ENCODE measurements around the gene NBL1.

Gene NBL1

DNA sequence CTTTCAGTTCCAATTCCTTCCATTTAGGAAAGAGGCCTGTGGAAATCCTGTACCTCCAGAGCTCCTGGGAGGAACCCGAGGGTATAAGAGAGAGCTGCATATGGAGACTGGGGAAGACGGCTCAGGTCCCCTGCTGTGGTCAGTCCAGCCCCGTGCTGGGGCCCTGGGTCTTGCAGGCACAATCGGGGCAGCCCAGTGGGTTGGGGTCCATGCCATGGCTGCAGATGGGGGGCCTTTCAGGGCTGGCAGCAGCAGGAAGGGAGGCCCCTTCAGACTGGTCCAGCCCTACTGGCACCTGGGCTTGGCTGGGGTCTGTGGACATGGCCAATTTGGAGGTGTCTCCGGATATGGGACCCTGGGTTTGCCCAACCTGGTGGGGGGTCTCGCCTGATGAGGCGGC lies 38.8 kb downstream of the NBL1 start:
- ChIA-PET CTCF (interaction anchor here (0.9 to 2.7 kb wide), 2 partner anchors 21 to 22 kb away, joined by 5 to 12 read pairs; no protein-coding TSS in a partner anchor), POLR2A (interaction anchor here (0.6 kb wide), 1 partner anchor 21 kb away, joined by 3 read pairs; no protein-coding TSS in a partner anchor)

DNA sequence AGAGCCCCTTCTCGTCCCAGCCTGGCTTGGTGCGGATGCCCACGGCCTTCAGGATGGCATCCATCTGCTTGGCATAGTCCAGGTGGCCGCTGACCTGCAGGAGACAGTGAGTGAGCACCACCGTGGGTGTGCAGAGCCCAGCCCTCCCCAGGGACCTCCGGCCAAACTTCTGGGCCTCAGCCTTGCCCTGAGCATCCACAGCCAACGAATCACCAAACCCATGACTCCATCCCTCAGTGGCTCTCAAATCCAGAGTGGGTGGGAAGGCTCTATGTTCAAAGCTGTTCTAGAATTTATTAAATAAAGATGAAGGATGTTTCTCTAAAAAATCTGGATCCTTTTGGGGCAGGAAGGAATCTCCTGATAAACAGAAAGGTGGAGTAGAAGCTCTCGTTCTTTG lies 39.2 kb downstream of the NBL1 start:
- Histone ChIP-seq H3K4me1 (ENCODE audit: control insufficient read depth, insufficient read depth, low read length) (no peaks in the 10 kb centered on the region), H3K36me3 (ENCODE audit: control insufficient read depth in 2 of 2, insufficient read depth in 1 of 2, low read length in 2 of 2) (no peaks in the 10 kb centered on the region), H3K4me3 (ENCODE audit: low read depth, low read length) (no peak overlapping the region), H3K27ac (ENCODE audit: extremely low read depth, low read depth, low read length) (no peak overlapping the region), H3K9me3 (ENCODE audit: control insufficient read depth, insufficient read depth, low read depth, low read length) (no peaks in the 10 kb centered on the region)
- TF ChIP-seq, protein P1, sequence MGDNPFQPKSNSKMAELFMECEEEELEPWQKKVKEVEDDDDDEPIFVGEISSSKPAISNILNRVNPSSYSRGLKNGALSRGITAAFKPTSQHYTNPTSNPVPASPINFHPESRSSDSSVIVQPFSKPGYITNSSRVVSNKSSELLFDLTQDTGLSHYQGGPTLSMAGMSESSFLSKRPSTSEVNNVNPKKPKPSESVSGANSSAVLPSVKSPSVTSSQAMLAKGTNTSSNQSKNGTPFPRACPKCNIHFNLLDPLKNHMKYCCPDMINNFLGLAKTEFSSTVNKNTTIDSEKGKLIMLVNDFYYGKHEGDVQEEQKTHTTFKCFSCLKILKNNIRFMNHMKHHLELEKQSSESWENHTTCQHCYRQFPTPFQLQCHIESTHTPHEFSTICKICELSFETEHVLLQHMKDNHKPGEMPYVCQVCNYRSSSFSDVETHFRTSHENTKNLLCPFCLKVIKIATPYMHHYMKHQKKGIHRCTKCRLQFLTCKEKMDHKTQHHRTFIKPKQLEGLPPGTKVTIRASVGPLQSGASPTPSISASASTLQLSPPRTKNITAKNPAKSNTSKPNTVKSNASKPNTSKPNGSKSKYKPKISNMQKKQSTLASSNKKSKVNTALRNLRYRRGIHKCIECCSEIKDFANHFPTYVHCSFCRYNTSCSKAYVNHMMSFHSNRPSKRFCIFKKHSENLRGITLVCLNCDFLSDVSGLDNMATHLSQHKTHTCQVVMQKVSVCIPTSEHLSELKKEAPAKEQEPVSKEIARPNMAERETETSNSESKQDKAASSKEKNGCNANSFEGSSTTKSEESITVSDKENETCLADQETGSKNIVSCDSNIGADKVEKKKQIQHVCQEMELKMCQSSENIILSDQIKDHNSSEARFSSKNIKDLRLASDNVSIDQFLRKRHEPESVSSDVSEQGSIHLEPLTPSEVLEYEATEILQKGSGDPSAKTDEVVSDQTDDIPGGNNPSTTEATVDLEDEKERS (tag by site-specific recombination; IDR thresholded peaks at IDR 0.05): no peak
- TF ChIP-seq ZNF248 (tag by site-specific recombination; IDR thresholded peaks at IDR 0.05): no peak
- no peak for TF ChIP-seq ZNF555 (tag by site-specific recombination; conservative IDR thresholded peaks at IDR 0.05)
- no peak for TF ChIP-seq ZNF514 (tag by site-specific recombination; IDR thresholded peaks at IDR 0.05)
- TF ChIP-seq ZNF558 (tag by site-specific recombination; IDR thresholded peaks at IDR 0.05): no peak
- no peak for TF ChIP-seq ZNF175 (tag by site-specific recombination; IDR thresholded peaks at IDR 0.05)
- TF ChIP-seq ZNF362 (tag by site-specific recombination; IDR thresholded peaks at IDR 0.05): no peak
- TF ChIP-seq ZNF600 (tag by site-specific recombination; IDR thresholded peaks at IDR 0.05): no peak
- no peak for TF ChIP-seq ZNF24 (tag by site-specific recombination; IDR thresholded peaks at IDR 0.05)
- TF ChIP-seq ZNF785 (tag by site-specific recombination; IDR thresholded peaks at IDR 0.05): no peak
- no peak for TF ChIP-seq TRIM28 (IDR thresholded peaks at IDR 0.05; ENCODE audit: borderline replicate concordance, low read length)
- TF ChIP-seq, protein P2, sequence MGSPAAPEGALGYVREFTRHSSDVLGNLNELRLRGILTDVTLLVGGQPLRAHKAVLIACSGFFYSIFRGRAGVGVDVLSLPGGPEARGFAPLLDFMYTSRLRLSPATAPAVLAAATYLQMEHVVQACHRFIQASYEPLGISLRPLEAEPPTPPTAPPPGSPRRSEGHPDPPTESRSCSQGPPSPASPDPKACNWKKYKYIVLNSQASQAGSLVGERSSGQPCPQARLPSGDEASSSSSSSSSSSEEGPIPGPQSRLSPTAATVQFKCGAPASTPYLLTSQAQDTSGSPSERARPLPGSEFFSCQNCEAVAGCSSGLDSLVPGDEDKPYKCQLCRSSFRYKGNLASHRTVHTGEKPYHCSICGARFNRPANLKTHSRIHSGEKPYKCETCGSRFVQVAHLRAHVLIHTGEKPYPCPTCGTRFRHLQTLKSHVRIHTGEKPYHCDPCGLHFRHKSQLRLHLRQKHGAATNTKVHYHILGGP (tag by site-specific recombination; IDR thresholded peaks at IDR 0.05): no peak
- CTCF ChIA-PET: no interaction called here
- POLR2A ChIA-PET: interaction anchor here (0.6 to 0.7 kb wide), 3 partner anchors 22 to 668 kb away, joined by 3 to 13 read pairs (median 3); no protein-coding TSS in a partner anchor

More for the DNA sequence above, 38.8 kb downstream of the NBL1 start:
- H3K4me1 ChIP-seq (ENCODE audit: control insufficient read depth, insufficient read depth, low read length): no peaks in the 10 kb centered on the region
- no peaks in the 10 kb centered on the region for H3K36me3 ChIP-seq (ENCODE audit: control insufficient read depth in 2 of 2, insufficient read depth in 1 of 2, low read length in 2 of 2)
- no peaks in the 10 kb centered on the region for H3K9me3 ChIP-seq (ENCODE audit: control insufficient read depth, insufficient read depth, low read depth, low read length)
- no peak overlapping the region for H3K4me3 ChIP-seq (ENCODE audit: low read depth, low read length)
- no peak overlapping the region for H3K27ac ChIP-seq (ENCODE audit: extremely low read depth, low read depth, low read length)
- TF ChIP-seq ZNF335 (tag by site-specific recombination; conservative IDR thresholded peaks at IDR 0.05) (peak; percentile 69), BCL11B (tag by site-specific recombination; IDR thresholded peaks at IDR 0.05; ENCODE audit: low read depth) (no peak)

GRCh38 chr1:19684677-19685076 lies 40.6 kb downstream of the NBL1 start:
- Histone ChIP-seq H3K27ac (ENCODE audit: extremely low read depth, low read depth, low read length) (no peak overlapping the region), H3K9me3 (ENCODE audit: control insufficient read depth, insufficient read depth, low read depth, low read length) (no peaks in the 10 kb centered on the region), H3K4me3 (ENCODE audit: low read depth, low read length) (no peak overlapping the region), H3K4me1 (ENCODE audit: control insufficient read depth, insufficient read depth, low read length) (no peaks in the 10 kb centered on the region), H3K36me3 (ENCODE audit: control insufficient read depth in 2 of 2, insufficient read depth in 1 of 2, low read length in 2 of 2) (no peaks in the 10 kb centered on the region)
- CTCF ChIA-PET: interaction anchor here (0.7 to 3.8 kb wide), 2 partner anchors 16 to 23 kb away, joined by 5 to 18 read pairs; no protein-coding TSS in a partner anchor
- POLR2A ChIA-PET: no interaction called here
- TF ChIP-seq ZNF704 (tag by site-specific recombination; IDR thresholded peaks at IDR 0.05) (no peak), KLF8 (tag by site-specific recombination; IDR thresholded peaks at IDR 0.05) (no peak), ZNF366 (tag by site-specific recombination; conservative IDR thresholded peaks at IDR 0.05) (no peak), GLI4 (tag by site-specific recombination; IDR thresholded peaks at IDR 0.05) (no peak), ZNF48 (tag by site-specific recombination; IDR thresholded peaks at IDR 0.05) (no peak), ZNF37A (tag by site-specific recombination; IDR thresholded peaks at IDR 0.05) (no peak), RBAK (tag by site-specific recombination; IDR thresholded peaks at IDR 0.05) (no peak), ZIC2 (tag by site-specific recombination; IDR thresholded peaks at IDR 0.05) (no peak), ZNF843 (tag by site-specific recombination; IDR thresholded peaks at IDR 0.05) (no peak), KLF16 (tag by site-specific recombination; IDR thresholded peaks at IDR 0.05) (no peak), ZEB2 (tag by site-specific recombination; IDR thresholded peaks at IDR 0.05) (no peak)
- TF ChIP-seq, protein P3, sequence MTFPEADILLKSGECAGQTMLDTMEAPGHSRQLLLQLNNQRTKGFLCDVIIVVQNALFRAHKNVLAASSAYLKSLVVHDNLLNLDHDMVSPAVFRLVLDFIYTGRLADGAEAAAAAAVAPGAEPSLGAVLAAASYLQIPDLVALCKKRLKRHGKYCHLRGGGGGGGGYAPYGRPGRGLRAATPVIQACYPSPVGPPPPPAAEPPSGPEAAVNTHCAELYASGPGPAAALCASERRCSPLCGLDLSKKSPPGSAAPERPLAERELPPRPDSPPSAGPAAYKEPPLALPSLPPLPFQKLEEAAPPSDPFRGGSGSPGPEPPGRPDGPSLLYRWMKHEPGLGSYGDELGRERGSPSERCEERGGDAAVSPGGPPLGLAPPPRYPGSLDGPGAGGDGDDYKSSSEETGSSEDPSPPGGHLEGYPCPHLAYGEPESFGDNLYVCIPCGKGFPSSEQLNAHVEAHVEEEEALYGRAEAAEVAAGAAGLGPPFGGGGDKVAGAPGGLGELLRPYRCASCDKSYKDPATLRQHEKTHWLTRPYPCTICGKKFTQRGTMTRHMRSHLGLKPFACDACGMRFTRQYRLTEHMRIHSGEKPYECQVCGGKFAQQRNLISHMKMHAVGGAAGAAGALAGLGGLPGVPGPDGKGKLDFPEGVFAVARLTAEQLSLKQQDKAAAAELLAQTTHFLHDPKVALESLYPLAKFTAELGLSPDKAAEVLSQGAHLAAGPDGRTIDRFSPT (tag by site-specific recombination; IDR thresholded peaks at IDR 0.05): no peak

Data from HEK293 (cell line).